CD4-positive, alpha-beta memory T cell (primary cell): Measurements from ENCODE around the gene SULT4A1. TPM values are rescaled to one million over a fixed set of nuclear protein-coding genes. Genes with fewer than 3 reads are reported as not detected.

Experiments
- CTCF ChIA-PET: fragments of 350-600 bp; sonication (Branson Sonifier 250); formaldehyde crosslinking; loops from one replicate; lab custom pipeline; 2021; ENCODE audit warnings: inconsistent platforms; ENCODE audit not compliant: partially characterized antibody; lab: Charles Lee
- POLR2A ChIA-PET: fragments of 350-600 bp; sonication (Branson Sonifier 250); formaldehyde crosslinking; loops from one replicate; lab custom pipeline; 2021; ENCODE audit not compliant: partially characterized antibody; lab: Charles Lee
- DNase-seq, 5 donors: peaks; one replicate each; pipeline versions ENCODE4 v3.0.0 to v3.0.0-alpha.2; 2020 to 2022; ENCODE audit warnings: mixed read lengths in 1 of 5
- H3K27ac ChIP-seq: one replicate; pipeline ENCODE4 v1.7.0; 2013; ENCODE audit warnings: low read depth, low read length
- H3K27me3 ChIP-seq: 2 replicates; pipeline ENCODE4 v1.7.0; 2013; ENCODE audit warnings: mild to moderate bottlenecking, low read length, moderate library complexity; ENCODE audit not compliant: insufficient read depth
- H3K36me3 ChIP-seq: 2 replicates; pipeline ENCODE4 v1.7.0; 2013; ENCODE audit warnings: mild to moderate bottlenecking, low read length, moderate library complexity; ENCODE audit not compliant: insufficient read depth
- H3K4me1 ChIP-seq: 2 replicates; pipeline ENCODE4 v1.7.0; 2013; ENCODE audit warnings: mild to moderate bottlenecking, low read length, moderate library complexity; ENCODE audit not compliant: insufficient read depth
- H3K4me3 ChIP-seq, 2 donors: one replicate each; pipeline ENCODE4 v1.7.0; 2013; ENCODE audit warnings: low read length in 2 of 2, mild to moderate bottlenecking in 1 of 2
- H3K9me3 ChIP-seq, 2 donors: one replicate each; pipeline ENCODE4 v1.7.0; 2013; ENCODE audit warnings: low read length in 2 of 2, control low read depth in 1 of 2; ENCODE audit not compliant: control insufficient read depth in 1 of 2
- H3K27ac Mint-ChIP-seq, 7 donors: one replicate each; pipeline ENCODE4 v1.8.0; 2020 to 2021; ENCODE audit warnings: mixed read lengths in 7 of 7, mild to moderate bottlenecking in 6 of 7, inconsistent platforms in 3 of 7, moderate library complexity in 3 of 7
- H3K27me3 Mint-ChIP-seq, 2 donors: one replicate each; pipeline ENCODE4 v1.8.0; 2020 to 2021; ENCODE audit warnings: mixed read lengths in 2 of 2
- H3K36me3 Mint-ChIP-seq, 2 donors: one replicate each; pipeline ENCODE4 v1.8.0; 2020 to 2021; ENCODE audit warnings: mixed read lengths in 2 of 2, inconsistent platforms in 1 of 2, mild to moderate bottlenecking in 1 of 2
- H3K4me1 Mint-ChIP-seq, 4 donors: one replicate each; pipeline ENCODE4 v1.8.0; 2020 to 2021; ENCODE audit warnings: mixed read lengths in 4 of 4, mild to moderate bottlenecking in 1 of 4
- H3K4me3 Mint-ChIP-seq, 8 donors: one replicate each; pipeline ENCODE4 v1.8.0; 2020 to 2021; ENCODE audit warnings: mixed read lengths in 8 of 8, mild to moderate bottlenecking in 7 of 8, moderate library complexity in 6 of 8, inconsistent platforms in 3 of 8
- H3K9me3 Mint-ChIP-seq, 8 donors: one replicate each; pipeline ENCODE4 v1.8.0; 2020 to 2021; ENCODE audit warnings: mixed read lengths in 8 of 8, mild to moderate bottlenecking in 5 of 8, inconsistent platforms in 3 of 8, moderate library complexity in 1 of 8
- intact Hi-C: fragments of 100-400 bp; cut with micrococcal nuclease; formaldehyde crosslinking; loops from one replicate; pipeline ENCODE4 v1.15.1; 2023
- polyA plus RNA-seq, 2 donors: library from polyadenylated mRNA; unstranded; fragments of 300-500 nt; fragmentation: Illumina TruSeq; gene quantifications; one replicate each; pipeline ENCODE4 v1.2.3, GENCODE V29; 2021
- total RNA-seq, 2 experiments: library from RNA; stranded (reverse); gene quantifications; one replicate each; pipeline ENCODE4 v1.2.3, GENCODE V29; 2021

Gene SULT4A1
- total and polyA plus RNA-seq, 4 experiments from 2014 or later = not detected

- intact Hi-C loops = loop anchor here (1.0 kb wide), 1 partner anchor 144 kb away; the partner anchor contains the start of gene SAMM50
These were observed 50.5 kb downstream of the SULT4A1 start for GRCh38 chr22:43811777-43812148.

GRCh38 chr22:43802897-43803495, 59.3 kb downstream of the SULT4A1 start:
- CTCF ChIA-PET = no interaction called here
- H3K27me3 Mint-ChIP-seq = peaks cover 17 to 25% of the 10 kb centered on the region in 2 donors

More at GRCh38 chr22:43811777-43812148, 50.5 kb downstream of the SULT4A1 start:
- peaks cover 0 to 4% of the 10 kb centered on the region in 2 donors for H3K36me3 Mint-ChIP-seq
- H3K27ac Mint-ChIP-seq = peak overlapping the region; percentile 77 to 97 (median 94)
- Histone ChIP-seq H3K27me3 (no peaks in the 10 kb centered on the region), H3K4me1 (peaks cover 18% of the 10 kb centered on the region), H3K4me3 (peak overlapping the region; percentile 32 to 99), H3K27ac (peak overlapping the region; percentile 63), H3K36me3 (no peaks in the 10 kb centered on the region), H3K9me3 (no peaks in the 10 kb centered on the region)
- peaks cover 18 to 38% (median 21%) of the 10 kb centered on the region in 4 donors for H3K4me1 Mint-ChIP-seq
- peak overlapping the region; percentile 92 to 96 (median 94) for H3K4me3 Mint-ChIP-seq
- H3K27me3 Mint-ChIP-seq = peaks cover 4 to 7% of the 10 kb centered on the region in 2 donors
- ChIA-PET POLR2A (interaction anchor here (0.7 to 2.8 kb wide), 3 partner anchors 143 to 852 kb away, joined by 3 to 11 read pairs (median 3); partner anchors contain the start of gene SAMM50), CTCF (no interaction called here)
- peak in 1 of 5 donors; percentile 40 for DNase-seq
- peaks cover 0 to 3% (median 0%) of the 10 kb centered on the region in 8 donors for H3K9me3 Mint-ChIP-seq

GRCh38 chr22:43800970-43801369, 61.3 kb downstream of the SULT4A1 start:
- H3K27me3 Mint-ChIP-seq = peaks cover 15 to 30% of the 10 kb centered on the region in 2 donors
- Histone ChIP-seq H3K9me3 (no peaks in the 10 kb centered on the region), H3K4me3 (no peak overlapping the region), H3K4me1 (no peaks in the 10 kb centered on the region), H3K27ac (no peak overlapping the region), H3K27me3 (peaks cover 4% of the 10 kb centered on the region), H3K36me3 (no peaks in the 10 kb centered on the region)
- H3K4me1 Mint-ChIP-seq = no peaks in the 10 kb centered on the region
- intact Hi-C loops = no loop called here
- POLR2A ChIA-PET = no interaction called here
- peaks cover 6 to 8% of the 10 kb centered on the region in 2 donors for H3K36me3 Mint-ChIP-seq
- DNase-seq = no peak
- CTCF ChIA-PET = no interaction called here
- H3K9me3 Mint-ChIP-seq = peaks cover 0 to 30% (median 23%) of the 10 kb centered on the region in 8 donors
- no peak overlapping the region for H3K4me3 Mint-ChIP-seq
- no peak overlapping the region for H3K27ac Mint-ChIP-seq

More at GRCh38 chr22:43802897-43803495, 59.3 kb downstream of the SULT4A1 start:
- Histone ChIP-seq H3K27ac (no peak overlapping the region), H3K9me3 (no peaks in the 10 kb centered on the region), H3K4me3 (no peak overlapping the region), H3K4me1 (no peaks in the 10 kb centered on the region), H3K27me3 (peaks cover 4% of the 10 kb centered on the region), H3K36me3 (no peaks in the 10 kb centered on the region)
- Mint-ChIP-seq H3K9me3 (peaks cover 0 to 30% (median 23%) of the 10 kb centered on the region in 8 donors), H3K4me1 (no peaks in the 10 kb centered on the region), H3K4me3 (no peak overlapping the region), H3K27ac (no peak overlapping the region), H3K36me3 (peaks cover 6 to 8% of the 10 kb centered on the region in 2 donors)
- intact Hi-C loops = no loop called here
- no peak for DNase-seq
- POLR2A ChIA-PET = no interaction called here

GRCh38 chr22:43798492-43798891, 63.8 kb downstream of the SULT4A1 start:
- CTCF ChIA-PET = no interaction called here
- Histone ChIP-seq H3K27ac (no peak overlapping the region), H3K4me3 (no peak overlapping the region), H3K36me3 (no peaks in the 10 kb centered on the region), H3K4me1 (no peaks in the 10 kb centered on the region), H3K9me3 (no peaks in the 10 kb centered on the region), H3K27me3 (peaks cover 4% of the 10 kb centered on the region)
- DNase-seq = no peak
- intact Hi-C loops = no loop called here
- H3K27me3 Mint-ChIP-seq = peaks cover 15 to 24% of the 10 kb centered on the region in 2 donors
- H3K4me3 Mint-ChIP-seq = no peak overlapping the region
- no peaks in the 10 kb centered on the region for H3K4me1 Mint-ChIP-seq
- H3K36me3 Mint-ChIP-seq = peaks cover 6 to 8% of the 10 kb centered on the region in 2 donors
- H3K27ac Mint-ChIP-seq = no peak overlapping the region
- peaks cover 0 to 30% (median 23%) of the 10 kb centered on the region in 8 donors for H3K9me3 Mint-ChIP-seq
- POLR2A ChIA-PET = no interaction called here

GRCh38 chr22:43796567-43796966, 65.7 kb downstream of the SULT4A1 start:
- no peaks in the 10 kb centered on the region for H3K4me1 ChIP-seq
- H3K27ac ChIP-seq = no peak overlapping the region
- no peak overlapping the region for H3K4me3 Mint-ChIP-seq
- no peaks in the 10 kb centered on the region for H3K9me3 ChIP-seq
- intact Hi-C loops = no loop called here
- ChIA-PET CTCF (no interaction called here), POLR2A (no interaction called here)
- H3K27ac Mint-ChIP-seq = no peak overlapping the region
- H3K36me3 Mint-ChIP-seq = peaks cover 6 to 8% of the 10 kb centered on the region in 2 donors
- H3K36me3 ChIP-seq = no peaks in the 10 kb centered on the region
- no peaks in the 10 kb centered on the region for H3K4me1 Mint-ChIP-seq
- DNase-seq = no peak
- no peak overlapping the region for H3K4me3 ChIP-seq
- peaks cover 4% of the 10 kb centered on the region for H3K27me3 ChIP-seq
- peaks cover 7 to 20% of the 10 kb centered on the region in 2 donors for H3K27me3 Mint-ChIP-seq
- peaks cover 0 to 22% (median 19%) of the 10 kb centered on the region in 8 donors for H3K9me3 Mint-ChIP-seq

- CTCF ChIA-PET = no interaction called here
- no peaks in the 10 kb centered on the region for H3K4me1 Mint-ChIP-seq
These were observed 67.0 kb downstream of the SULT4A1 start for GRCh38 chr22:43795320-43795719.

GRCh38 chr22:43792905-43793304, 69.4 kb downstream of the SULT4A1 start:
- Histone ChIP-seq H3K4me3 (no peak overlapping the region), H3K9me3 (no peaks in the 10 kb centered on the region), H3K36me3 (no peaks in the 10 kb centered on the region), H3K27me3 (no peaks in the 10 kb centered on the region), H3K4me1 (no peaks in the 10 kb centered on the region), H3K27ac (no peak overlapping the region)
- H3K4me3 Mint-ChIP-seq = no peak overlapping the region
- H3K27me3 Mint-ChIP-seq = peaks cover 8 to 19% of the 10 kb centered on the region in 2 donors
- ChIA-PET POLR2A (no interaction called here), CTCF (no interaction called here)
- H3K9me3 Mint-ChIP-seq = no peaks in the 10 kb centered on the region
- H3K36me3 Mint-ChIP-seq = no peaks in the 10 kb centered on the region
- no peaks in the 10 kb centered on the region for H3K4me1 Mint-ChIP-seq
- intact Hi-C loops = no loop called here
- H3K27ac Mint-ChIP-seq = no peak overlapping the region
- no peak for DNase-seq

More at GRCh38 chr22:43795320-43795719, 67.0 kb downstream of the SULT4A1 start:
- H3K27me3 ChIP-seq = peaks cover 4% of the 10 kb centered on the region
- POLR2A ChIA-PET = no interaction called here
- no peaks in the 10 kb centered on the region for H3K36me3 ChIP-seq
- intact Hi-C loops = no loop called here
- no peak overlapping the region for H3K4me3 Mint-ChIP-seq
- peaks cover 0 to 9% (median 8%) of the 10 kb centered on the region in 8 donors for H3K9me3 Mint-ChIP-seq
- H3K9me3 ChIP-seq = no peaks in the 10 kb centered on the region
- H3K27ac ChIP-seq = no peak overlapping the region
- H3K4me1 ChIP-seq = no peaks in the 10 kb centered on the region
- H3K27me3 Mint-ChIP-seq = peaks cover 3 to 17% of the 10 kb centered on the region in 2 donors
- no peak overlapping the region for H3K4me3 ChIP-seq
- peaks cover under 1 to 4% of the 10 kb centered on the region in 2 donors for H3K36me3 Mint-ChIP-seq
- DNase-seq = no peak
- H3K27ac Mint-ChIP-seq = no peak overlapping the region
